ENCODE results near the gene PRDX4.
"Not testable (repeated sequence)": the region's sequence is repeated elsewhere in the genome, so short reads cannot be mapped to it uniquely, and the experiment has no call there.

Gene PRDX4

DNA sequence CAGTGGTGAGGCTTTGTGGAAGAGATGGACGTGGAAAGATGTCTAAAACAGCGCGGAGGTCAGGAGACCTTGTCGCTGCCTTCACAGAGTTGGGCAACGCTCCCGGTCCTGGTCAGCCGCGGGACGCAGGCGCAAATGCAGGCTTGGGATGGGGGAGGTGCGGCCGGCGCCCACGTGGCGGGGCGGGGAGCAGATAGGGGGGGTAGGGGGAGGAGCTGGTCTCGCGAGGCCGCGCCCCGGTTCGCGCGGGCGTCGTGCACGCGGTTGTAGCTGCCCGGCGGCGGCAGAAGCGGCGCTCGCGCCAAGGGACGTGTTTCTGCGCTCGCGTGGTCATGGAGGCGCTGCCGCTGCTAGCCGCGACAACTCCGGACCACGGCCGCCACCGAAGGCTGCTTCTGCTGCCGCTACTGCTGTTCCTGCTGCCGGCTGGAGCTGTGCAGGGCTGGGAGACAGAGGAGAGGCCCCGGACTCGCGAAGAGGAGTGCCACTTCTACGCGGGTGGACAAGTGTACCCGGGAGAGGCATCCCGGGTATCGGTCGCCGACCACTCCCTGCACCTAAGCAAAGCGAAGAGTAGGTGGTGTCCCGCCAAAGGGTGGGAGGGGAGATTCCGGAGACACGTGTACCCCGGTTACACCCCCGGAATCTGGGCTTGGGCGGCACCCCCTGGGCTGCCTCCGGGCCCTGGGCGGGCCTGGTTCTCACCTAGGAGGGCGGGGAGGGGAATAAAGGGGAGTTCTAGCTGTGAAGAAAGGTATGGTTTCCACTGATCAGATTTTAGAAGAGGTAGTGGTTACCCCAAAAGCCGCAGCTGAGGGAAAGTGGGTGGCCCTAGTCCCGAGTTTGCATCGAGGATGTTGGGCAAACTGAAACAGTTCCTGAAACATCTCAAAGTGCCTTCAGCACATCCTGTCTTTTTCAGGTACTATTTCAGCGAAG, at the start of gene PRDX4:
Gene PRDX4 (plus strand): TSS at position 255 of the 939 bp plus-strand sequence. CDS start 78 bp downstream, at position 333.
- peak within 1 kb of the TSS; percentile 96 for H3K27ac Mint-ChIP-seq
- peaks cover 24% of the 10 kb centered on the region for H3K4me1 Mint-ChIP-seq
- H3K9me3 Mint-ChIP-seq: no peaks in the 10 kb centered on the region
- no peaks in the 10 kb centered on the region for H3K27me3 Mint-ChIP-seq
- H3K4me3 Mint-ChIP-seq: peak within 1 kb of the TSS; percentile 92
- H3K36me3 Mint-ChIP-seq: peaks cover 1% of the 10 kb centered on the region

DNA sequence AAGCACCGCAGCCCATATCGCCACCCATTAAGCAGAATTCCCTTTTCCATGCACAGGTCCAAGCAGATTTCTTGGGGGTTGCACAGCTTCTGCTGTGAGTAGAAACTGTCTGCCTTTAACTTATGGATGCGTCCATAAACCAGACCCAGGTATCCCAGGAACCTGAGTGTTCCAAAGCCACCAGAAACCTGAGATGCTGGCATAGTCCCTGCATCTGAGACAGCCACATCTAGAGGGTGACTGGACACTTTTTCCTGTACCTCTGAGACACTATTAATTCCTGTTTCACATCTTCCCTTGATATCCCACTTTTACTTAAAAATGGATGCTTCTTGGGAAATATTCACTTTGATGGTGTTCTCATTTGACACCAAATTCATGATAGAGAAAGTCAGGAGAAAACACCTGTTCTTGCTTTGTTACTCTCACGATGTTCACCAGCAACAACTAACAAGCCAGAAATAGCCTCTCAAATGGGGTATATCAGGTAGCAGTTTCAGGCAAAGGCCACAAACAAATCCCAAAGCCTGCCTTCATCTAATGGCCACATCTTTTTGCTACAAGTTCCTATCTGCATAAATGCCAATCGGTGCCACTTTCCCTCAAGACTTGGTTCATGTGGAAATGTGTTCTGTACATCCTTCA, 45.5 kb upstream of the PRDX4 start:
- Mint-ChIP-seq H3K27me3 (no peaks in the 10 kb centered on the region), H3K4me1 (no peaks in the 10 kb centered on the region), H3K36me3 (no peaks in the 10 kb centered on the region), H3K9me3 (no peaks in the 10 kb centered on the region), H3K4me3 (no peak overlapping the region), H3K27ac (no peak overlapping the region)

DNA sequence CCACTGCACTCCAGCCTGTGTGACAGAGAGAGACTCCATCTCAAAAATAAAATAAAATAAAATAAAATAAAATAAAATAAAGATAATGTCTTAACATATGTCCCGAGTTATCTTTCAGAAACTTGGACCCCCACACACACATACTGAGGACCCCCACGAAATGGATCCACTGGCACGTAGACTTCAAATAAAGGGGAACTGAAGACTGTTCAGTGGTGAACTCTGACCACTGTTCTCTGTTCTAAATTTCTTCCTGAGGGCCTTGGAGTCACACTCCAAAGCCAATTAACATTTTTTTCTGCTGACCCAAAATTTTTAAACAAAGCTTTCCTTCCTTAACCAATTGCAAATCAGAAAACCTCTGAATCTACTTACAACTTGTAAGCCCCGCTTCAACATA, 43.5 kb upstream of the PRDX4 start:
- Mint-ChIP-seq H3K4me1 (no peaks in the 10 kb centered on the region), H3K27me3 (no peaks in the 10 kb centered on the region), H3K4me3 (no peak overlapping the region), H3K9me3 (no peaks in the 10 kb centered on the region), H3K27ac (no peak overlapping the region), H3K36me3 (no peaks in the 10 kb centered on the region)

DNA sequence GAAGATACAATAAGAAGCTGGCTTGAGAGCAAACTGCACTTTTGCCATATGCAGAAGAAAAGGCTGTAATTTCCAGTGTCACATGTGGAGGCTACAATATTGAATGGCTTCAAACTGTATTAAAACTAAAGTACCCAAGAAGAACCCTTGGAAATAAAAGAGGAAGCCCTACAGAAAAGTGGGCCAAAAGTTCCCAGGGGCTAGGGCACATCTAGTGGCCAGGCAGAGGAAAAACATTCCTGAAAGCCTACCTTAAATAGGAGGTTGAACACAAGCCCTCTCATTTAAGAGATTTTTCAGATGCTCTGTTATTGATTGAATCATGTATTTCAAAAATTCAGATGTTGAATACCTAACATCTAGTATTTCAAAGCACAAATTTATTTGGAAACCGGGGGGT, 40.6 kb upstream of the PRDX4 start:
- no peaks in the 10 kb centered on the region for H3K36me3 Mint-ChIP-seq
- H3K27ac Mint-ChIP-seq: no peak overlapping the region
- no peaks in the 10 kb centered on the region for H3K4me1 Mint-ChIP-seq
- H3K27me3 Mint-ChIP-seq: no peaks in the 10 kb centered on the region
- H3K4me3 Mint-ChIP-seq: no peak overlapping the region
- H3K9me3 Mint-ChIP-seq: no peaks in the 10 kb centered on the region

DNA sequence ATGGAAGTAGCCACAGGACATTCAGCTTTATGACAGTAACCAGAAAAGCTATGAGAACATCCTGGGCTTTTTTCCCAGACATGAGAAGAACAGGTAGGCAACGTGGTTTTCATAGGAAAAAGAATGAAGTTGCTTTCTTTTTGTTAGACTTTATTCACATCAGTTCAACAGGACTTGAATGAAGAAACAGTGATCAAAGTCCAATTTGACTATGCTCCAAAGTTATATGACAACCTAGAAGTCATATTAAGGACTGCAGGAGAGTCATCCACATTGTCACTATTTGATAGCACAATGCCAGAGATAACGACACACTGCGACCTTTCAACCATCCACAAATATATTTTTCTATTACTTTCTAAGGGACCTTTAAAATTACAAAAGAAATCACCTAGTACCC, 39.2 kb upstream of the PRDX4 start:
- Mint-ChIP-seq H3K36me3 (no peaks in the 10 kb centered on the region), H3K4me3 (no peak overlapping the region), H3K27me3 (no peaks in the 10 kb centered on the region), H3K4me1 (no peaks in the 10 kb centered on the region), H3K27ac (no peak overlapping the region), H3K9me3 (no peaks in the 10 kb centered on the region)

DNA sequence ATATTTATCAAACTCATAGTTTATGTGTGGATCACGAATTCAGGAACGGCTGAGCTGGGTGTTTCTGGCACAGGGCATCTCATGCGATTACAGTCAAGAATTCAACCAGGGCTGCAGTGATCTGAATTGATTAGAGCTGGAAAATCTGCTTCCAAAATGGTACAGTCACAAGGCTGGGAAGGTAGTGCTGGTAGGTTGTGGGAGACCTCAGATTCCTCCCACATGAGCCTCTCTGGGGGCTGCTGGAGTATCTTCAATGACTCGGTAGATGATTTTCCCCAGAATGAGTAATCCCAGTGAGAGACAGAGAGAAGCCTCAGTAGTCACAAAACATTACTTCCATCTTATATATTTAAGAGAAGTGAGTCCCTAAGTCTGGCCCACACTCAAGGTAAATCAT, 36.2 kb upstream of the PRDX4 start:
- Mint-ChIP-seq H3K27ac (no peak overlapping the region), H3K36me3 (no peaks in the 10 kb centered on the region), H3K4me1 (no peaks in the 10 kb centered on the region), H3K4me3 (no peak overlapping the region), H3K9me3 (no peaks in the 10 kb centered on the region), H3K27me3 (no peaks in the 10 kb centered on the region)

DNA sequence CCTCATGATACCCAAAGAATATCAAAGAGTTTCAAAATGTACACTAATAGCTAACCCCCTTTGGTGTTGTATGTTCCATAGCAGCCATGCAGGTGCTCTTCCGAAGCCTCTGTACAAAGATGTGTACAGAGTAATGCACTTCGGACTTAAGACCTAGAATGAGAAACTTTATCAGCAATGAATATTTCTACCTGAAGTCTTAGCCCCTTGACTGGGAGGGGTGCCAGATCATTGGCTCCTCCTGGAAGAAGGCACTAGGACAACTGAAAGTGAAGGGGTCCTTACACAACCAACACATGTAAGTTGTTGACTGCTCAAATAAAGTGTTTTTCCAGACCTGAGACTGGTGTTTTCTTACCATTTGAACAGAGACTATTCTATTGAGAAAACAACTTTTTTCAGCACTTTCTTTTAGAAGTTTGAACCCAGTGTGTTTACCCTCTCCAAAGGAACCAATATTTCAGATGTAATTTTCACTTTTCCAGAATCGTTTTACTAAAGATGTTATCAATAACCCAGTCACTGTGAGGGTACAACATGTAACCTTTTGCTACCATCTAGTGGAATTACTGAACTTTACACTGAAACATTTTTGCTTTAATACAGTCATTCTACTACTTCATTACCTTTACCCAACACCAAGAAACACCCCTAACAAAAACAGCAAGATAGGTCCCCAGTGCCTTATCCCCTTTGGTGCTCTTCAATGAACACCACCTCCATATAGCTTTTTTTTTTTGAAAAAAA, 33.3 kb upstream of the PRDX4 start:
- Mint-ChIP-seq H3K36me3 (no peaks in the 10 kb centered on the region), H3K4me3 (no peak overlapping the region), H3K4me1 (no peaks in the 10 kb centered on the region), H3K9me3 (no peaks in the 10 kb centered on the region), H3K27ac (no peak overlapping the region), H3K27me3 (no peaks in the 10 kb centered on the region)

DNA sequence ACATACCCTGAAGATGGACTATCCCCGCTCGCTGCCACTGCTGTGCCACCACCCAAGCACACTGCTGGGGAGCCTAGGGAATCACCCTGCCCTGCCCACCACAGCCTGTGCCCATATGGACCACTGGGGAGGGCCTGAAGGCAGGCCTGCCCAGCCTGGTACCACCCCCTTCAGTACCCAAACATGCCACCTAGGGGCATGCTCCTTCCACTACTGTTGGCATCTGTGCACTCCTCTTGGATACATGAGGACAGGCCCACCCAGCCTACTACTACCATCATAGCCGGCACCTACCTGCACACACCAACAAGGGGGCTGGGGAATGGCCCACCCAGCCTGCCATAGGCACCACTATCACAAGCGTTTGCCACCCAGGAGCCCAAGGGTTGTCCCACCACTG, 30.1 kb upstream of the PRDX4 start:
- Mint-ChIP-seq H3K27ac (no peak overlapping the region), H3K36me3 (no peaks in the 10 kb centered on the region), H3K4me3 (no peak overlapping the region), H3K9me3 (peaks cover 12% of the 10 kb centered on the region), H3K4me1 (no peaks in the 10 kb centered on the region), H3K27me3 (no peaks in the 10 kb centered on the region)

DNA sequence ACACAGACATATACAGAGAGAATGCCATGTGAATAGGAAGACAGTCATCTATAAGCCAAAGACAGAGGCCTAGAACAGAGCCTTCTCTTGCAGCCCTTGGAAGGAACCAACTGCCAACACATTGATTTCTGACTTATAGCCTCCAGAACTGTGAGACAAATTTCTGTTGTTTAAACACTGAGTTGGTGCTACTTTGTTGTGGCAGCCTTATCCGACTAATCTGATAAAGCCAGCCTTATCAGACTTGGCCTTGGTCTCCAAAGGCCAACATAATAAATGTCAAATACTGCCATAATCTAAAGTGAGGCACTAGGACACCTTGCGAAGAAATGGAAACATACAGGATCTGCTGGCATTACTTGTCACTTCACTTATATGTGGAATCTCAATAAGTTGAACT, 24.3 kb upstream of the PRDX4 start:
- Mint-ChIP-seq H3K36me3 (no peaks in the 10 kb centered on the region), H3K27me3 (no peaks in the 10 kb centered on the region), H3K4me1 (no peaks in the 10 kb centered on the region), H3K27ac (no peak overlapping the region), H3K9me3 (peaks cover 12% of the 10 kb centered on the region), H3K4me3 (no peak overlapping the region)

DNA sequence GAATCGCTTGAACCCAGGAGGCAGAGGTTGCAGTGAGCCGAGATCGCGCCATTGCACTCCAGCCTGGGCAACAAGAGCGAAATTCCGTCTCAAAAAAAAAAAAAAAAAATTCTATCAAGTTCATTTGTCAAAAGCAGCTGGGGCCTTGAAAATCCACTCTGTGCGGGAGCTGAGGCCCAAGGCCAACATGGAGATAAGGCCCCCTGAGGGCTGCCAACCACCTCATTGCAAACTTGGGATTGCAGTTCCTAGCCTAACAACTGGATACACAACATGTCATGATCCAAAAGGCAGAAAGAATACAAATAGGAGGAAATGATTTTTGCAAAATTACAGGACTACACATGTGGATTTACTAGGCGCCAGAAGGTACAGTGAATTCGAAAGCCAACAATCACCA, 22.5 kb upstream of the PRDX4 start:
- Mint-ChIP-seq H3K36me3 (no peaks in the 10 kb centered on the region), H3K4me1 (no peaks in the 10 kb centered on the region), H3K9me3 (peaks cover 12% of the 10 kb centered on the region), H3K27me3 (no peaks in the 10 kb centered on the region), H3K4me3 (no peak overlapping the region), H3K27ac (no peak overlapping the region)

DNA sequence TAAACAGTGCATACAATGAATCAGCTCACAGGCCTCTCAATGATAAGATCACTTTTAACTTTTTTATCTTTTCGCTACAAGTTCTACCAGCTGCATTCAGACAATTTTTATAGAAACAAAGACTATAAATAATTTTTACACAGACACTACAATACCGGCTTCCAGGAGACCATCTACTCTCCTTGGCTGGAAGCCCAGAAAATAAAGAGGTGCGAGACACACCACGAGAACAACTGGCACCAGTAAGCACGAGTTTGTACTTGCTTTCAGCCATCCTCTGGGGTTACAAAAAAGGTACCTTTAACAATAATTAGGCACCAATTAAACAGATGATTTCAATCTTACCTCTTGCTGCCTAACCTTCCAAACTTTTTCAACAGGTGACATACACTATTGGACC, 11.2 kb upstream of the PRDX4 start:
- H3K36me3 Mint-ChIP-seq: no peaks in the 10 kb centered on the region
- H3K27me3 Mint-ChIP-seq: no peaks in the 10 kb centered on the region
- no peaks in the 10 kb centered on the region for H3K9me3 Mint-ChIP-seq
- no peak overlapping the region for H3K27ac Mint-ChIP-seq
- peaks cover 6% of the 10 kb centered on the region for H3K4me1 Mint-ChIP-seq
- no peak overlapping the region for H3K4me3 Mint-ChIP-seq

DNA sequence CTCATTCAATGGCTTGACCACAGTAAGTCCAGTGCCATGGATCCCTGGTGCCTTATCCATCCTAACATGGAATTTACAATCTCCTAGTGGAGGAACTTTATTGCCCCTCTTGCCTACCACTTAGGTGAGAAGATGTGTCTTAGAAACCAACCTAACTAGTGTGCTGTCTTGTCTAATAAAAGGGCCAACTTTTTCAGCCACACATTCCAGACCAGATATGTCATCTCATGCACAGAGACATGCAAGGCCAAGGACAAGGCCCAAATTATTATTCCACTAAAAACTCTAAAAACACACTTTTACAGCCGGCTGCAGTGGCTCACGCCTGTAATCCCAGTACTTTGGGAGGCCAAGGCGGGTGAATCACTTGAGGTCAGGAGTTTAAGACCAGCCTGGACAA, 10.6 kb upstream of the PRDX4 start:
- H3K4me1 Mint-ChIP-seq: peaks cover 12% of the 10 kb centered on the region
- no peaks in the 10 kb centered on the region for H3K36me3 Mint-ChIP-seq
- no peak overlapping the region for H3K27ac Mint-ChIP-seq
- no peaks in the 10 kb centered on the region for H3K9me3 Mint-ChIP-seq
- H3K27me3 Mint-ChIP-seq: no peaks in the 10 kb centered on the region
- H3K4me3 Mint-ChIP-seq: no peak overlapping the region

DNA sequence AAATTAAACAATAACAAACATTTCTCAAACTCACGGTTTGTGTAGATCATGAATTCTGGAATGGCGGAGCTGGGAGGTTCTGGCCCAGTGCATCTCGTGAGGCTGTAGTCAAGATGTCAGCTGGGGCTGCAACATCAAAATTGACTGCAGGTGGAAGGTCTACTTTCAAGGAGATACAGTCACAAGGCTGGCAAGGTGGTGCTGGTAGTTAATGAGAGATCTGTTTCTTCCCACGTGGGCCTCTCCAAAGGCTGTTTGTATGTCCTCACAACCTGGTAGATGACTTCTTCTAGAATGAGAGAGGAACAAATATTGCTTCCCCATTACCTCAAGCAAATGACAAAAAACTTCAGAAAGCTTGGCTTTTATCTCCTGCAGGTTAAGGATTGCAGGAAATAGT, 8.0 kb upstream of the PRDX4 start:
- peaks cover 23% of the 10 kb centered on the region for H3K4me1 Mint-ChIP-seq
- no peaks in the 10 kb centered on the region for H3K27me3 Mint-ChIP-seq
- peak overlapping the region; percentile 30 for H3K27ac Mint-ChIP-seq
- no peak overlapping the region for H3K4me3 Mint-ChIP-seq
- no peaks in the 10 kb centered on the region for H3K9me3 Mint-ChIP-seq
- H3K36me3 Mint-ChIP-seq: no peaks in the 10 kb centered on the region

DNA sequence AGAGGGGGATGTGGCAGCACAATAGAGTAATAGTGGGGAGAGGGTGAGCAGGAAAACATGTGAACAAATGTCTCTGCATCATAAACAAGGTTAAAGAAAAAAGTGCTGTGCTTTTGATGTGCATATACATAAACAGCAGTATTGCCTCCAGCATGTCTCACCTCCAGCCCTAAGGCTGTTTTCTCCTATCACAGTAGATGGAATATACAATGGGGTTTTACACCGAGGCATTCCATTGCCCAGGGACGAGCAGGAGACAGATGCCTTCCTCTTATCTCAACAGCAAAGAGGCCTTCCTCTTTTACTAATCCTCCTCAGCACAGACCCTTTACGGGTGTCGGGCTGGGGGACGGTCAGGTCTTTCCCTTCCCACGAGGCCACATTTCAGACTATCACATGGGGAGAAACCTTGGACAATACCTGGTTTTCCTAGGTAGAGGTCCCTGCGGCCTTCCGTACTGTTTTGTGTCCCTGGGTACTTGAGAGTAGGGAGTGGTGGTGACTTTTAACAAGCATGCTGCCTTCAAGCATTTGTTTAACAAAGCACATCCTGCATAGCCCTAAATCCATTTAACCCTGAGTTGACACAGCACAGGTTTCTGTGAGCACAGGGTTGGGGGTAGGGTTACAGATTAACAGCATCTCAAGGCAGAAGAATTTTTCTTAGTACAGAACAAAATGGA, 7.1 kb upstream of the PRDX4 start:
- not testable (repeated sequence) for H3K4me3 Mint-ChIP-seq, H3K27me3 Mint-ChIP-seq, H3K9me3 Mint-ChIP-seq, H3K36me3 Mint-ChIP-seq
- Mint-ChIP-seq H3K27ac (peak overlapping the region; percentile 30), H3K4me1 (peaks cover 28% of the 10 kb centered on the region)

DNA sequence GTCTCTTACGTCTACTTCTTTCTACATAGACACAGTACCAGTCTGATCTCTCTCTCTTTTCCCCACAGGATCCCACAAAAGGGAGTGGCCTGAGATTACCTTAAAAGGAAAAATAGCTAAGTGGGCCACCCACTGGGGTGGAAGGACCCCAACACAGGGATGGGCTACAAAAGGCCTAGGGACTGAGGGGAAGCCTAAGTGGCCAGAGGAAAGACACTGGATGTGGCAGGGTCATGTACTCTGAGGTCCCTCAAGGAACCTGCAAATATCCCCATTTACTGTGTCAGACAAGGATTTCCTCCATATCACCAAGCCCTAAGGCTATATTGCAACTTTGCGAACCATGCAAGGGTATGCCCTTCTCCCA, 6.5 kb upstream of the PRDX4 start:
- Mint-ChIP-seq H3K4me1 (peaks cover 28% of the 10 kb centered on the region), H3K4me3 (no peak overlapping the region), H3K9me3 (no peaks in the 10 kb centered on the region), H3K27me3 (no peaks in the 10 kb centered on the region), H3K36me3 (no peaks in the 10 kb centered on the region), H3K27ac (no peak overlapping the region)
